Endodermal cell (in vitro differentiated cells): ENCODE data around the gene PDGFC. TPM values are rescaled to one million over a fixed set of nuclear protein-coding genes. Genes with fewer than 3 reads are reported as not detected.

Experiments
- DNase-seq: peaks from one replicate; pipeline ENCODE4 v3.0.0-alpha.2; 2017
- H3K27ac ChIP-seq: 2 replicates; pipeline ENCODE4 v1.5.1; 2013; ENCODE audit warnings: mild to moderate bottlenecking, low read depth, low read length, moderate library complexity
- H3K27me3 ChIP-seq: 2 replicates; pipeline ENCODE4 v1.6.1; 2013; ENCODE audit warnings: mild to moderate bottlenecking, low read length, moderate library complexity; ENCODE audit not compliant: insufficient read depth, control insufficient read depth, poor library complexity, severe bottlenecking
- H3K36me3 ChIP-seq: 2 replicates; pipeline ENCODE4 v1.7.0; 2013; ENCODE audit warnings: mild to moderate bottlenecking, low read length, moderate library complexity; ENCODE audit not compliant: control insufficient read depth, insufficient read depth
- H3K4me1 ChIP-seq: one replicate; pipeline ENCODE4 v1.7.0; 2013; ENCODE audit warnings: low read length; ENCODE audit not compliant: control insufficient read depth, insufficient read depth
- H3K4me3 ChIP-seq: 2 replicates; pipeline ENCODE4 v1.5.1; 2013; ENCODE audit warnings: mild to moderate bottlenecking, low read length, moderate library complexity
- H3K9ac ChIP-seq: 2 replicates; pipeline ENCODE4 v1.6.1; 2013; ENCODE audit warnings: mild to moderate bottlenecking, low read length, moderate library complexity; ENCODE audit not compliant: poor library complexity, severe bottlenecking; ENCODE audit errors: extremely low read depth
- H3K9me3 ChIP-seq: 2 replicates; pipeline ENCODE4 v1.6.1; 2013; ENCODE audit warnings: mild to moderate bottlenecking, low read length, moderate library complexity; ENCODE audit not compliant: control insufficient read depth
- H3K27ac Mint-ChIP-seq: 2 replicates; pipeline ENCODE4 v1.8.0; 2020; ENCODE audit warnings: mixed read lengths
- H3K27me3 Mint-ChIP-seq: 2 replicates; pipeline ENCODE4 v1.8.0; 2021; ENCODE audit warnings: mild to moderate bottlenecking, mixed read lengths; ENCODE audit not compliant: insufficient read depth
- H3K36me3 Mint-ChIP-seq: 2 replicates; pipeline ENCODE4 v1.8.0; 2020; ENCODE audit warnings: low read depth, mixed read lengths
- H3K4me1 Mint-ChIP-seq: 2 replicates; pipeline ENCODE4 v1.8.0; 2020; ENCODE audit warnings: mixed read lengths
- H3K4me3 Mint-ChIP-seq: 2 replicates; pipeline ENCODE4 v1.8.0; 2020; ENCODE audit warnings: mild to moderate bottlenecking, moderate library complexity, mixed read lengths
- H3K9me3 Mint-ChIP-seq: 2 replicates; pipeline ENCODE4 v1.8.0; 2020; ENCODE audit warnings: mild to moderate bottlenecking, mixed read lengths
- CTCF ChIP-seq: fragments of 200-600 bp; sonication (generic); conservative IDR thresholded peaks from 2 replicates; pipeline ENCODE4 v1.5.0; 2021; ENCODE audit warnings: antibody characterized with exemption, mild to moderate bottlenecking
- WGBS, 2 experiments: methylation state at CpG; one replicate each; pipeline versions ENCODE4 v1.1.5 to v1.1.7; 2013; ENCODE audit warnings: missing lambda C conversion rate in 2 of 2, mixed read lengths in 1 of 2; ENCODE audit not compliant: insufficient coverage in 1 of 2, insufficient read length in 1 of 2; 5-methylcytosine and 5-hydroxymethylcytosine counted together
- total RNA-seq, 2 donors: library from RNA; stranded (reverse); fragmentation: NEBNext Ultra II Directional in 1 of 2; extraction: Animal tissue kit (Norgen Biotek cat#: 25700) in 1 of 2; gene quantifications; 2 replicates in 1 of 2; 3 replicates in 1 of 2; pipeline ENCODE4 v1.2.1, GENCODE V29; 2021

Gene PDGFC
- total RNA-seq, 2 donors from 2014 or later = 5.5 to 6.8 TPM

- H3K9ac ChIP-seq = peak overlapping the region; percentile 17
Observed at GRCh38 chr4:156969911-156970310, 1.7 kb downstream of the PDGFC start.

GRCh38 chr4:156969101-156969500, 2.5 kb downstream of the PDGFC start:
- Histone ChIP-seq H3K4me1 (peaks cover 4% of the 10 kb centered on the region), H3K9ac (no peak overlapping the region), H3K9me3 (no peaks in the 10 kb centered on the region), H3K36me3 (no peaks in the 10 kb centered on the region), H3K27ac (no peak overlapping the region), H3K27me3 (peaks cover 8% of the 10 kb centered on the region), H3K4me3 (peak overlapping the region; percentile 86)
- WGBS, 2 experiments = 67 to 87% methylated on average over 1 to 3 of the region's 3 CpGs
- peaks cover 13% of the 10 kb centered on the region for H3K4me1 Mint-ChIP-seq
- H3K27me3 Mint-ChIP-seq = peaks cover 35% of the 10 kb centered on the region
- H3K4me3 Mint-ChIP-seq = no peak overlapping the region
- no peaks in the 10 kb centered on the region for H3K9me3 Mint-ChIP-seq
- DNase-seq = no peak
- no peaks in the 10 kb centered on the region for H3K36me3 Mint-ChIP-seq
- no peak for TF ChIP-seq CTCF
- H3K27ac Mint-ChIP-seq = no peak overlapping the region

More at GRCh38 chr4:156969911-156970310, 1.7 kb downstream of the PDGFC start:
- Mint-ChIP-seq H3K36me3 (no peaks in the 10 kb centered on the region), H3K27me3 (peaks cover 35% of the 10 kb centered on the region), H3K9me3 (no peaks in the 10 kb centered on the region), H3K27ac (no peak overlapping the region), H3K4me3 (peak overlapping the region; percentile 79), H3K4me1 (peaks cover 13% of the 10 kb centered on the region)
- Histone ChIP-seq H3K9me3 (no peaks in the 10 kb centered on the region), H3K27ac (no peak overlapping the region), H3K27me3 (peaks cover 8% of the 10 kb centered on the region), H3K4me3 (peak overlapping the region; percentile 86), H3K36me3 (no peaks in the 10 kb centered on the region), H3K4me1 (peaks cover 4% of the 10 kb centered on the region)
- TF ChIP-seq CTCF = no peak
- 0 to 9% methylated on average over 2 of the region's 2 CpGs for WGBS, 2 experiments
- DNase-seq = no peak

GRCh38 chr4:156968479-156968984, 3.1 kb downstream of the PDGFC start:
- H3K4me3 Mint-ChIP-seq = no peak overlapping the region
- Histone ChIP-seq H3K27ac (no peak overlapping the region), H3K4me3 (no peak overlapping the region)

More at GRCh38 chr4:156968479-156968984, 3.1 kb downstream of the PDGFC start:
- H3K9ac ChIP-seq = no peak overlapping the region
- Mint-ChIP-seq H3K9me3 (no peaks in the 10 kb centered on the region), H3K27me3 (peaks cover 35% of the 10 kb centered on the region), H3K27ac (no peak overlapping the region), H3K4me1 (peaks cover 13% of the 10 kb centered on the region), H3K36me3 (no peaks in the 10 kb centered on the region)
- H3K9me3 ChIP-seq = no peaks in the 10 kb centered on the region
- 33 to 42% methylated on average over 2 of the region's 2 CpGs for WGBS, 2 experiments
- H3K27me3 ChIP-seq = peaks cover 8% of the 10 kb centered on the region
- H3K36me3 ChIP-seq = no peaks in the 10 kb centered on the region
- DNase-seq = peak; percentile 85
- peak; percentile 92 for TF ChIP-seq CTCF
- H3K4me1 ChIP-seq = peaks cover 4% of the 10 kb centered on the region
